Measurements from ENCODE around the gene CRACR2B.

Gene CRACR2B

DNA sequence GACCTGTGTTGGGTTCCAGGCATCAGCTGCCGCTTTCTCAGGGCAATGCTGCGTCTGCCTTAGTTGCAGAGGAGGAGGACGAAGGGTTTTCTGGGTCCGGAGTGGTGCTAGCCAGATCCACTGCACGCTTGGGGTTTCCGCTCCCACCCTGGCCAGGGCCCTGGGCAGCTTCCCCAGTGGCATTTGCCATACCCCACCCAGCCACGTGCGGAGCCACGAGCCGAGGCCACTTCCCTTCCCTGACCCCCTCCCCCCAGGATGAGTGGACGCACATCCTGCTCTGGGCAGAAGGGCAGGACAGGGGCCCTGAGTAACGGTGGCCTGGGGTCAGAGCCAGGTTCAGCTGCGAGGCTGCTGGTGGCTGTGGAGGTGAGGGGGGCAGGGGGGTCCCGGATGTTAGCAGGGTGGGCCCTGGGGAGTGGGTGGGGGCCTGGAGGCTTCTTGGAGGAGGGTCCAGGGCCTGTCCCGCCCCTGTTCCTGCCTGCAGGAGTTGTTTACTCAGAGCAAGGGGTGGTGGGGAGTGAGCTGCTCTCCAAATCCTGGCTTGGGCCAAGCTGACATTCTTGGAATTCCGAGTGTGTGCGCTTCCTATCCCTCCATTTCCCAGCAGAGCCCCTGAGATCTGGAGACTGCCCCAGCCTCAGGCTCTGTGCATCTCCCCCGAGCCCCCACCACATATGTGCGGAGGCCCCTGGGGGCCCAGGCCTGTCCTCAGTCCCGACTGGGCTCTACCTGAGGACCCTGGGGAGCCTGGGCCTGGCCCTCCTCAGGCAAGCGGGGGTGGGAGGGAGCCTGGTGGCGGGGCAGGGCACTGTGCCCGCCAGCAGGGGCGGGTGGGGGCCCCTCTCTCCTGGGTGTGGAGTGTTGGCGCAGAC, 16.3 kb downstream of the CRACR2B start:
- Histone ChIP-seq H3K9me3 (ENCODE audit: control insufficient read depth, insufficient read depth, low read depth, low read length) (no peaks in the 10 kb centered on the region), H3K4me1 (ENCODE audit: control insufficient read depth, insufficient read depth, low read length) (0 out of 2 replicates have a peak, but pooled peaks cover 6% of the 10 kb centered on the region), H3K4me3 (ENCODE audit: low read depth, low read length) (peak overlapping the region; percentile 2), H3K27ac (ENCODE audit: extremely low read depth, low read depth, low read length) (no peak overlapping the region), H3K36me3 (ENCODE audit: control insufficient read depth in 2 of 2, insufficient read depth in 1 of 2, low read length in 2 of 2) (peaks cover 0 to 22% of the 10 kb centered on the region in 2 experiments; a peak in 1 of 3 replicates)
- ChIA-PET POLR2A (interaction anchor here (0.7 to 6.9 kb wide), 14 partner anchors 13 to 245 kb away, joined by 3 to 70 read pairs (median 4); partner anchors contain the start of genes CD151, CEND1, CRACR2B and PNPLA2), CTCF (interaction anchor here (0.7 to 1.0 kb wide), 6 partner anchors 8 to 206 kb away, joined by 3 to 4 read pairs (median 3); no protein-coding TSS in a partner anchor)
- TF ChIP-seq ZNF660 (tag by site-specific recombination; IDR thresholded peaks at IDR 0.05) (no peak), SP2 (tag by site-specific recombination; IDR thresholded peaks at IDR 0.05) (peak; percentile 55), WT1 (tag by site-specific recombination; IDR thresholded peaks at IDR 0.05) (peak; percentile 53; the same call in 1 of the 2 replicates), ZNF561 (tag by site-specific recombination; IDR thresholded peaks at IDR 0.05; ENCODE audit: borderline replicate concordance) (no peak), ZNF398 (tag by site-specific recombination; IDR thresholded peaks at IDR 0.05) (peak; percentile 58; the same call in 1 of the 2 replicates), SP3 (tag by site-specific recombination; IDR thresholded peaks at IDR 0.05) (0 out of 2 replicates have a peak, but pooled peaks have one; percentile 14), GLIS1 (tag by site-specific recombination; IDR thresholded peaks at IDR 0.05) (peak; percentile 67), KLF8 (tag by site-specific recombination; IDR thresholded peaks at IDR 0.05) (peak; percentile 9; the same call in 1 of the 2 replicates), ZEB2 (tag by site-specific recombination; IDR thresholded peaks at IDR 0.05) (no peak), ZNF341 (tag by site-specific recombination; IDR thresholded peaks at IDR 0.05; ENCODE audit: low read depth) (0 out of 2 replicates have a peak, but pooled peaks have one; percentile 18), REST (tag by site-specific recombination; IDR thresholded peaks at IDR 0.05) (peak; percentile 80), ZBTB48 (tag by site-specific recombination; IDR thresholded peaks at IDR 0.05) (0 out of 2 replicates have a peak, but pooled peaks have one; percentile 11), ZNF664 (tag by site-specific recombination; IDR thresholded peaks at IDR 0.05) (no peak), ZNF366 (tag by site-specific recombination; conservative IDR thresholded peaks at IDR 0.05) (0 out of 2 replicates have a peak, but pooled peaks have one; percentile 12), ZNF560 (tag by site-specific recombination; IDR thresholded peaks at IDR 0.05; ENCODE audit: borderline replicate concordance) (no peak), GLIS2 (tag by site-specific recombination; IDR thresholded peaks at IDR 0.05) (peak; percentile 38; the same call in 1 of the 2 replicates), SP7 (tag by site-specific recombination; IDR thresholded peaks at IDR 0.05) (peak; percentile 44), ZNF169 (tag by site-specific recombination; IDR thresholded peaks at IDR 0.05) (no peak), ZNF211 (tag by site-specific recombination; IDR thresholded peaks at IDR 0.05; ENCODE audit: low read depth) (no peak), ZNF600 (tag by site-specific recombination; IDR thresholded peaks at IDR 0.05) (peak; percentile 74; the same call in 1 of the 2 replicates)

Data from HEK293 (cell line).